ENCODE data around the gene SERPINA4.

Gene SERPINA4

GRCh38 chr14:94615823-94616570, 54.8 kb downstream of the SERPINA4 start:
- no peak for DNase-seq (ENCODE audit: low read depth)

DNA sequence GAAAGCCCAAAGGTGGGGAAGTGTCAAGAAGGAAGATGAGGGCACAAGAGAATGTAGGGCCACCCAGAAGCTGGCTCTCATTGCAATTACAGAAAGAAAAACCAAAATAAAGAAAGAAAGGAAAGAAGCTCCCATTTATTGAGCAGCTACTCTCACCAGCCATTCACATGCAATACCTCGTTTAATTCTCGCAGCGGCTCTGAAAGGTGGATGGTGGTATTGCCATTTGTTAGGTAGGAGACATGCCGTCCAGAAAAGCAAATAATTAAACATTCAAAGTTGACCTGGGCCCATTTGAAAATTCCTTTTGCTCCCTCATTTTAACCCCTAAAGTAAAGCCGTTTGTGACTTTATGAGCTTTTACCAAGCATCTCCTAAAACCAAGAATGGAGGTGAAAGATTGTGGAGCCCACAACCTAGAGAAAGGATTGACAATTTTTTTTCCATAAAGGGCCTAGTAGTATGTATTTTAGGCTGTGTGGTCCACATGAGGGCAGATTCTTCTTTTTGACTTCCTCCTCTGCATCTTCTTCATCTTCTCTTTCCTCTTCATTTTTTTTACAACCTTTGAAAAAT, 56.2 kb downstream of the SERPINA4 start:
- no peak for DNase-seq (ENCODE audit: low read depth)

DNA sequence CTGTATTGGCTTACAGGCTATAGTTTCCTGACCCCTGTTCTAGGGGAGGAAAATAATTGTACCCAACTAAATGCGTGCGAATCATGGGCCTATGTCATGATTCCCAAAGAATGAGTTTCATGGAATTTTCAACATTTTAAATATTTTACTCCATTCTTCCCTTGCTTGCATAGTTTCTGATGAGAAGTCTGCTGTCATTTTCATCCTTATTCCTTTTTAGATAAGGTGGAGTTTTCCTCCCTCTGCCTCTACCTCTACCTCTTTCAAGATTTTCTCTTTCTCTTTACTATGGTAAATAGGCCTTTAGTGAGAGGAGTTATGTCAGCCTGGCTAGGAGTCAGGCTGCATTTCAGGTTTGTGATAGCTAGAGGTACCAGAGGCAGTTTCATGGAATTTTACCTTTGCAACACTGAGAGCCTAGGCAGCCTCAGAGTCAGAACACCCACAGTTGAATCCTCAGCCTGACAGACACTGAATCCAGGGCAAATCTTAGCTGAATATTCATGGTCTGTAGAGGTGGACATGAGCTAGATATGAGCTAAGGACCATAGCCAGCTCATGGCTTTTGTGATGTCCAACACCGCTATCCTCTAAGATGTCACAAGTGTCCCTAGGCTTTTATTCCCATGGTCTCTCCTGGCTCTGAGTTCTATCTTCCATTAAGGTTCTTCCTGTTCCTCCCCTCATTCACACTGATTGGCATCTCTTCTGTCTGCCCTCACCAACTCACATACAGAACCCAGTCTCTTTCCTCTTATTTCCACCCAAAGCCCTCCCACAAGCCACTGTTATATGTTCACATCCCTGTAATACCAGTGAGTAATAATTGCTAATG, 57.0 kb downstream of the SERPINA4 start:
- no peak for DNase-seq (ENCODE audit: low read depth)

GRCh38 chr14:94619297-94619696, 58.1 kb downstream of the SERPINA4 start:
- no peak for DNase-seq (ENCODE audit: low read depth)
